OCI-LY7 (cell line): ENCODE results near the gene MTUS2. TPM values are rescaled to one million over a fixed set of nuclear protein-coding genes. Genes with fewer than 3 reads are reported as not detected.

Source experiments
- BruUV-seq: library from RNA; stranded (reverse); fragments of 400-500 nt; replicated peaks from 2 replicates; lab custom pipeline; 2021; lab: Mats Ljungman, UMichigan
- CTCF ChIA-PET: fragments of 300-600 bp; sonication (Branson Sonifier 250); formaldehyde crosslinking; loops from one replicate; lab custom pipeline; 2022; ENCODE audit warnings: antibody characterized with exemption; ENCODE audit not compliant: unreplicated experiment; lab: Charles Lee
- POLR2A ChIA-PET: fragments of 300-600 bp; sonication (Branson Sonifier 250); formaldehyde crosslinking; loops from one replicate; lab custom pipeline; 2022; ENCODE audit warnings: antibody characterized with exemption; lab: Charles Lee
- DNase-seq: peaks from one replicate; pipeline ENCODE4 v3.0.0-alpha.2; 2015; ENCODE audit warnings: low spot score
- H2AFZ ChIP-seq: fragments of 200-600 bp; sonication (generic), shearing (Covaris generic); 2 replicates; pipeline ENCODE4 v1.6.1; 2014; ENCODE audit warnings: mild to moderate bottlenecking, antibody characterized with exemption, low read length, moderate library complexity
- H3K27ac ChIP-seq: fragments of 200-600 bp; sonication (generic); 2 replicates; pipeline ENCODE4 v1.5.1; 2014; ENCODE audit warnings: mixed run types, low read depth, mild to moderate bottlenecking, moderate library complexity, low read length, inconsistent platforms; ENCODE audit not compliant: poor library complexity, severe bottlenecking
- H3K36me3 ChIP-seq: fragments of 200-600 bp; sonication (generic); 2 replicates; pipeline ENCODE4 v1.6.1; 2014; ENCODE audit warnings: mild to moderate bottlenecking, antibody characterized with exemption, low read length, moderate library complexity, mixed read lengths; ENCODE audit not compliant: insufficient read depth
- H3K4me1 ChIP-seq: fragments of 200-600 bp; sonication (generic); 2 replicates; pipeline ENCODE4 v1.5.1; 2014; ENCODE audit warnings: mild to moderate bottlenecking, low read length; ENCODE audit not compliant: insufficient read depth, poor library complexity, severe bottlenecking
- H3K4me2 ChIP-seq: fragments of 200-600 bp; sonication (generic); 2 replicates; pipeline ENCODE4 v1.6.1; 2014; ENCODE audit warnings: mild to moderate bottlenecking, low read length
- H3K4me3 ChIP-seq: fragments of 200-600 bp; sonication (generic); 2 replicates; pipeline ENCODE4 v1.5.1; 2014; ENCODE audit warnings: mild to moderate bottlenecking, low read depth, low read length; ENCODE audit not compliant: poor library complexity, severe bottlenecking
- H3K79me2 ChIP-seq: fragments of 200-600 bp; sonication (generic); 2 replicates; pipeline ENCODE4 v1.6.1; 2016; ENCODE audit warnings: low read depth, mild to moderate bottlenecking, low read length, moderate library complexity, mixed read lengths; ENCODE audit not compliant: insufficient read depth
- H3K9me2 ChIP-seq: fragments of 200-600 bp; sonication (generic); 2 replicates; pipeline ENCODE4 v1.6.1; 2016; ENCODE audit warnings: mild to moderate bottlenecking, low read length, mixed read lengths; ENCODE audit not compliant: insufficient read depth
- H3K9me3 ChIP-seq: fragments of 200-600 bp; sonication (generic); 2 replicates; pipeline ENCODE4 v1.6.1; 2014; ENCODE audit warnings: mild to moderate bottlenecking, mixed run types, low read length, mixed read lengths
- H4K20me1 ChIP-seq: fragments of 200-600 bp; sonication (generic); 2 replicates; pipeline ENCODE4 v1.6.1; 2014; ENCODE audit warnings: mild to moderate bottlenecking, antibody characterized with exemption, low read length, moderate library complexity, mixed read lengths; ENCODE audit not compliant: insufficient read depth
- CTCF ChIP-seq: fragments of 200-600 bp; sonication (generic); conservative IDR thresholded peaks from 2 replicates; pipeline ENCODE4 v1.5.1; 2014; ENCODE audit warnings: mild to moderate bottlenecking, antibody characterized with exemption, low read length, moderate library complexity, mixed read lengths
- EZH2phosphoT487 ChIP-seq: fragments of 200-600 bp; sonication (generic); IDR thresholded peaks from 2 replicates; pipeline ENCODE4 v1.6.1; 2018; ENCODE audit warnings: low read depth, borderline replicate concordance, mild to moderate bottlenecking, mixed run types, antibody characterized with exemption, low read length, moderate library complexity, mixed read lengths
- intact Hi-C: fragments of 100-400 bp; cut with micrococcal nuclease; formaldehyde crosslinking; loops from one replicate; pipeline ENCODE4 v1.10.0; 2022; ENCODE audit not compliant: unreplicated experiment
- total RNA-seq, 2 experiments: library from RNA; depleted of rRNA in 1 of 2; stranded (reverse); fragments of >200 nt in 1 of 2; shearing (Covaris generic) in 1 of 2; gene quantifications; 2 replicates each; pipeline ENCODE4 v1.2.3, GENCODE V29; 2014 to 2022

The MTUS2 gene
- total RNA-seq, 2 experiments from 2014 or later = 0.16 to 9.8 TPM

- DNase-seq = no peak
- Histone ChIP-seq H4K20me1 (no peaks in the 10 kb centered on the region), H3K4me1 (no peaks in the 10 kb centered on the region), H3K9me2 (no peaks in the 10 kb centered on the region), H3K79me2 (no peaks in the 10 kb centered on the region), H2AFZ (no peak overlapping the region), H3K4me3 (no peak overlapping the region), H3K4me2 (no peak overlapping the region), H3K9me3 (no peaks in the 10 kb centered on the region), H3K27ac (no peak overlapping the region), H3K36me3 (no peaks in the 10 kb centered on the region)
- intact Hi-C loops = no loop called here
- TF ChIP-seq EZH2phosphoT487 (no peak), CTCF (no peak)
- BruUV-seq = no TSS peak
- ChIA-PET CTCF (no interaction called here), POLR2A (no interaction called here)
These were observed 539.0 kb downstream of the MTUS2 start for GRCh38 chr13:29359181-29359580.

DNA sequence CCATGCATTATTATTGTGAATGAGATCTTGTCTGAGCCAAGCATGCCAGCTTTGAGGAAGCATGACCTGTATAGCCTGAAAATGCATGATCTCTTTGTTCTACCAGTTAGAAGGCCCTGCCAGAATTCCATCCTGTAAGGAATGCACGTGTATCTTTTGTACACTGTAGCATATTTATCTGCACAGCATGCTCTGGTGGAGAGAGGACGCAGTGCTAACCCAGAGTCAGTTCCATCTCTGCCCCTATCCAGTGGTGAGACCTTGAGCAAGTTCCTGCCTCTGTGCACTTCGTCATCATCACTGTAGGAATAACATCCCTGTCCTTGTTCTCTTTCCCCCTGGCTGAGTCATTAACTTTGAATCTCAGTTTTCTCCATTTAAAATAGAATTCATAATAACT is 541.6 kb downstream of the MTUS2 start:
- no peaks in the 10 kb centered on the region for H3K9me3 ChIP-seq
- no peak for DNase-seq
- no peaks in the 10 kb centered on the region for H4K20me1 ChIP-seq
- TF ChIP-seq CTCF = no peak
- no peak for TF ChIP-seq EZH2phosphoT487
- no peaks in the 10 kb centered on the region for H3K36me3 ChIP-seq
- H3K9me2 ChIP-seq = no peaks in the 10 kb centered on the region
- no peak overlapping the region for H2AFZ ChIP-seq
- H3K4me2 ChIP-seq = no peak overlapping the region
- ChIA-PET POLR2A (no interaction called here), CTCF (no interaction called here)
- no peaks in the 10 kb centered on the region for H3K79me2 ChIP-seq
- H3K4me1 ChIP-seq = no peaks in the 10 kb centered on the region
- H3K4me3 ChIP-seq = no peak overlapping the region
- H3K27ac ChIP-seq = no peak overlapping the region
- intact Hi-C loops = loop anchor here (2.0 kb wide), 1 partner anchor 281 kb away; no protein-coding TSS in a partner anchor
- BruUV-seq = no TSS peak

DNA sequence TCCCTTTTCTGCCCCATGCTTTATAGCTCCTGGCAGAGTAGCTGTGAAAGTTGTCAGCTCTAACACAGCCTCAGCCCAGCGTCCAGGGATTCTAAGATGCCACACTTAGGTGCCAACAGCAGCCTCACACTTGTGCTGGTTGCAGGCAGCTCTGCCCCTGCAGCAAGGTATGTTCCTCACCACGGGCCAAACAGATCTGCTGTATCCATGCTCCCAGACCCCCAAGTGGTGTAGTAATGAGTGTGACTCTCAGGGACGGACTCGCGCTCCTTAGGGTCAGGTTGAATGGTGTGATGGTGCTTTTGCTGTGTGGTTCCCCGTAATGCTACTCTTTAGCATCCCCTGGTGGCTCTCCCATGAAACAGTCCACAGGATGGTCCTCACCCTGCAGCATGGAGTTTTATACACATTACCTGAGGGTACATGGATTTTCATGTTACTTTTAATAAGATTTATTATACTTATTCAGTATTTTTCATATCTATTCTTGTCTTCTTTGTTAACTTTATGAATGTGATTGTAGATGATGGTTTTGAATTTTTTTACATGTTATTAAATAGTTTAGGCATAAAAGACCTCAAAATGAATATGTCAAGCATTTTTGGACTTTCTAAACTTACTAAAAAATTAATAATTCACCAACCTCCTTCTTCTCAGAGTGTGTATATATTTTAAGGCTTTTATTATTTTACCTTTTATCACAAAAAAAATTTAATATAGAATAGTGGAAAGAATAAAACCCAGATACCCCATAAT is 542.9 kb downstream of the MTUS2 start:
- no peaks in the 10 kb centered on the region for H3K4me1 ChIP-seq
- no peaks in the 10 kb centered on the region for H3K9me2 ChIP-seq
- H2AFZ ChIP-seq = peak overlapping the region; percentile 52; the same call in 1 of the 2 replicates
- TF ChIP-seq CTCF (peak; percentile 92), EZH2phosphoT487 (no peak)
- no peaks in the 10 kb centered on the region for H4K20me1 ChIP-seq
- ChIA-PET CTCF (no interaction called here), POLR2A (interaction anchor here (0.7 kb wide), 1 partner anchor 414 kb away, joined by 3 read pairs; no protein-coding TSS in a partner anchor)
- no peaks in the 10 kb centered on the region for H3K36me3 ChIP-seq
- intact Hi-C loops = loop anchor here (1.0 to 2.0 kb wide), 2 partner anchors 282 to 558 kb away; no protein-coding TSS in a partner anchor
- H3K4me2 ChIP-seq = peak overlapping the region; percentile 31; the same call in 1 of the 2 replicates
- no peaks in the 10 kb centered on the region for H3K79me2 ChIP-seq
- no TSS peak for BruUV-seq
- H3K4me3 ChIP-seq = no peak overlapping the region
- no peak overlapping the region for H3K27ac ChIP-seq
- DNase-seq = peak; percentile 67
- no peaks in the 10 kb centered on the region for H3K9me3 ChIP-seq
